RCC 7860 (cell line): ENCODE results near the gene ISL1.
A peak's percentile ranks its signal among the peaks of the same experiment; 100 is the strongest.

ENCODE experiments used
- DNase-seq: peaks from one replicate; pipeline ENCODE4 v3.0.0-alpha.2; 2015; ENCODE audit warnings: low spot score
- FAIRE-seq: peaks from 2 replicates; lab custom pipeline; 2012; peaks lifted over from hg19 to GRCh38; lab: Jason Lieb, UNC

The ISL1 gene

GRCh38 chr5:51386916-51387883 lies 4.0 kb downstream of the ISL1 start:
- no peak for FAIRE-seq
- DNase-seq: no peak

GRCh38 chr5:51387884-51388275 lies 4.6 kb downstream of the ISL1 start:
- FAIRE-seq: no peak
- DNase-seq: no peak

GRCh38 chr5:51388488-51389287 lies 5.4 kb downstream of the ISL1 start:
- FAIRE-seq (no peak), DNase-seq (no peak)

DNA sequence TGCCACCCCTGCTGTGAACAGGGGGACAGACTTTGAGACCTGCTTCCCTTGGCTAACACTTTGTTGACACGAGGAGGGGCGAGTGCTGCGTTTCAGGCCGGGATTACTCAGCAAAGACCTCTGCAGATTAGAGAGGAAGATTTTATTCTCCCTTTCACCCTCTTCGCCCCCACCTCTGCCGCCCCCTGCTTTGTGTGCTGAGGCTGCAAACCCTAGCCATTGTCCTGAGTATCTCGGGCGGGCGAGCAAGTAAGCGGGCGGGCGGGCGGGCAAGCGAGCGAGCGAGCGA lies 6.0 kb downstream of the ISL1 start:
- no peak for DNase-seq
- no peak for FAIRE-seq

DNA sequence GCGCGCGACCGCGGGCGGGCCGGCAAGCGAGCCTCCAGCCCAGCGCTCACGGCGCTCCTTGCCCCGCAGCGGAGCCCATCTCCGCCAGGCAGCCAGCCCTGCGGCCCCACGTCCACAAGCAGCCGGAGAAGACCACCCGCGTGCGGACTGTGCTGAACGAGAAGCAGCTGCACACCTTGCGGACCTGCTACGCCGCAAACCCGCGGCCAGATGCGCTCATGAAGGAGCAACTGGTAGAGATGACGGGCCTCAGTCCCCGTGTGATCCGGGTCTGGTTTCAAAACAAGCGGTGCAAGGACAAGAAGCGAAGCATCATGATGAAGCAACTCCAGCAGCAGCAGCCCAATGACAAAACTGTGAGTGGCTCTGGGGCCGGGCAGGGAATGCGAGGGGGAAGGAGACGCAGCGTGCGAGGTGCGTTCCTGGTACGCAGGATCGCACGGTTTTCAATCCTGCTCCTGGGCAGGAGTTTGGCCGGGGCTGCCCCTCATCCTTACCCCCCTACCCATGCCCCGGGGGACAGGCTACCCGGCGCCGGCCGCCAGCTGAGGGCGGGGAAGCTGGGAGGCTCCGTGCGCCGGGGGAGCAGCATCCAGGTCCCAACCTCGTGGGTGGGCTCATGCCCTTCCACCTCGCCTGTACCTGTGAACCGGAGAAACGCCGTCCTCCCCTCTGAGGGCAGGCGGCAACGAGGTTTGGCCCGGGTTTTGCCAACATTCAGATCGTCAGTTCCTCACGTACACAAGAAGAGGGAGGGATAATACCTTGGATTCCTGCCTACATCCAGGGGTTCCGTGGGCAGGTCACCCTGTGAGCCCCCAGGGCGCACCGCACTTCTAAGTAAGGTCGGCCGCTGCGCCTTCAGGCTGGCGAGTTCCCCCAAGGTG lies 6.6 kb downstream of the ISL1 start:
- DNase-seq (no peak), FAIRE-seq (no peak)

- DNase-seq: no peak
- no peak for FAIRE-seq
Measured at GRCh38 chr5:51391175-51391574, 7.9 kb downstream of the ISL1 start.

- DNase-seq: no peak
- FAIRE-seq: no peak
Measured at GRCh38 chr5:51392689-51393199, 9.5 kb downstream of the ISL1 start.

DNA sequence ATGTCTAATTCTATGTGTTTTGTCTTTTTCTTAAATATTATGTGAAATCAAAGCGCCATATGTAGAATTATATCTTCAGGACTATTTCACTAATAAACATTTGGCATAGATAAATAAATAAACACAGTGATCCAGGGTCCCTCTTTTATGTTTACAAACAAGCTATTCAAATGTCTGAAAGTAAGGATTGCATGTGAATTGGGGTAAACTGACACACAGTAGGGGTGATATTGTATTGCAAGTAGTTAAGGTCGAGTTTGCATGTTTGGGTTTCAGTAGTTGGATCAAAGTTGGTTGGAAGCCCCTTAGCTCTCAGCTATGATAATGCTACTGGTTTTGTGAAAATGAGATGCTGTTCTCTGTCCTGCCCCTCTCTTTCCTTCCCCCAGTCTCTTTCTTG lies 11.4 kb downstream of the ISL1 start:
- no peak for DNase-seq
- FAIRE-seq: no peak

GRCh38 chr5:51395245-51395644 lies 12.0 kb downstream of the ISL1 start:
- DNase-seq: no peak
- no peak for FAIRE-seq

DNA sequence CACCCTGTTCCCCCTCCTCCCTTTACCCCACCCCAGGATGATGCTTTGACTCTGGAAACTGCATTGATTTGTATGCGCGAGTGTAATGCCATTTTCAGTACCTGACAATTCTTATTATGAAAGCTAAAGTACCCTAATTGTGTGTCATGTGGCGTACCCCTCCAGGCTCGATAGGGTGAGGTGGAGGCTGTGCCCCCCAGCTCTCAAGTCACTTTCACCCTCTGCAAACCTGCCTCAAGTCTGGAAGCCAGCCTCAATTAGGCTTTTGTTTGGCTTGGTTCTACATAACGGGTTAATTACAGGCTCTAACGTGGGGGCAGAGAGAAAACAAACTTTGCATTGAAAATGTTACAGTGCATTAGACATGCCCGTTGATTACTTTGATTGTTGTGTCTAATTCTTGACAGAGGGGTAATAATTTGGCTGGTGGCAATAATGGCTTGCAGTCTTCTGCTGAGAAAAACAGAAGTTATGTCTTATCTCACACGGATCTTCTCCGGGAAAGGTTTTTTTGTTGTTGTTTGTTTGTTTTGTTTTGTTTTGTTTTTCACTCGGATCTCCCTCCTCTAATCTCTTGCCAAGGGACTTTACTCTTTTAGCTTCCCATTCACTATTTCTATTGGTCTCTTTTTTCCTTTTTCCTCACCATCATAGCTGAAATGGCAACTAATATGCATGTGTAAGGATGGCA lies 12.6 kb downstream of the ISL1 start:
- DNase-seq (no peak), FAIRE-seq (no peak)

- no peak for DNase-seq
- no peak for FAIRE-seq
Measured at GRCh38 chr5:51396797-51397196, 13.5 kb downstream of the ISL1 start.

- no peak for DNase-seq
- no peak for FAIRE-seq
Measured at GRCh38 chr5:51397996-51398395, 14.7 kb downstream of the ISL1 start.

- DNase-seq (no peak), FAIRE-seq (no peak)
Measured at GRCh38 chr5:51398875-51399642, 15.8 kb downstream of the ISL1 start.

GRCh38 chr5:51399643-51400006 lies 16.4 kb downstream of the ISL1 start:
- FAIRE-seq: no peak
- no peak for DNase-seq

- DNase-seq (no peak), FAIRE-seq (no peak)
Measured at GRCh38 chr5:51404255-51404654, 21.0 kb downstream of the ISL1 start.

GRCh38 chr5:51411921-51412325 lies 28.7 kb downstream of the ISL1 start:
- DNase-seq (no peak), FAIRE-seq (no peak)

GRCh38 chr5:51414516-51414915 lies 31.3 kb downstream of the ISL1 start:
- no peak for DNase-seq
- no peak for FAIRE-seq

DNA sequence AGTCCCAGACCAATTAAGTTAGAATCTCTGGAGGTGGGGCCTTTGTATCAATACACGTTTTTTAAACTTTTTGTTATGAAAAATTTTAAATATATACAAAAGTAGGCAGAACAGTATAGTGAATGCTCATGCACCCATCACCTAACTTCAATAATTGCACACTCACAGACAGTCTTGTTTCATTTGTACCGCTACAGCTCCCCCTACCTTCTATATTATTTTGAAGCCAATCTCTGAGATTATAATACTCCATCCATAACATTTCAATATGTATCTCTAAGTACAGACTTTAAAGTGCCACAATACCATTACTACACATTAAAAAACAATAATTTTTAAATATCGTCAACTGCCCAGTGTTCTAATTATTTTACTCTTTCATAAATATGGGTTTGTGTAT lies 32.9 kb downstream of the ISL1 start:
- DNase-seq (no peak), FAIRE-seq (no peak)

DNA sequence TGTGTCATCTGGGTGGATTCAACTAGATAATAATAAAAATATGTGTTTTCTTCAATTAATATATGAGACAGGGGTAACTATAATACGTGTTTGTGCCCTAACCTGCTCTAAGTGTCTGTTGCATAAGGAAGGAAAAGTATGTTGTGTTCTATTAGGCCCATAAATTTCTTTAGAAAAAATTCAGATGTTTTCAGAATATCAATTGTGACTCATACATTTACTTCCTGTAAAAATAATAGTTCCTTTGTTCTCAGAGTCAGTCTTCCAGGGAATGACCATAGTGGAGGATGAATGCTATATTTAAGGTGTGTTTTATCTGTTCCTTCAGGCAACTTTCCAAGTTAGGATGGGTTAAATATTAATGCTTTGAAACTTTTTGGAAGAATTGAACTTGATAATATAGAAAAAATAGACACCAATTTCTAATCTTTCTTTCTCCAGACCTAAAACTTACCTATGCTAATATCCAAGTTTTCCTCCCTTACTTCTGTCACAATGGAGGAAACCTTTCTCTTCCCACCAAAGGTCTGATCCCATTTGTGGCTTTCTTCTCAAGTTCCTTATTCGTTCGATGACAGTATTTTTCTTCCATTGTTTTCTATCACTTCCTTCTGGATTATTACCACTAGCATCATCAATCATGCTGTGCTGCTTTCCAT lies 49.9 kb downstream of the ISL1 start:
- DNase-seq (peak; percentile 6), FAIRE-seq (no peak)
